A673 (cell line): ENCODE measurements around the gene MGMT.

ENCODE experiments used
- EZH2 ChIP-seq: fragments of 200-600 bp; sonication (generic); IDR thresholded peaks from 2 replicates; pipeline ENCODE4 v1.6.1; 2017; ENCODE audit warnings: borderline replicate concordance, low read depth, mild to moderate bottlenecking, mixed read lengths, antibody characterized with exemption, low read length; ENCODE audit not compliant: poor library complexity, severe bottlenecking
- TF ChIP-seq, protein P1 (sequence below): fragments of 300-800, 200-600 bp; sonication (generic); conservative IDR thresholded peaks from 2 replicates; pipeline ENCODE4 v1.5.1; 2017; ENCODE audit warnings: low read depth, mild to moderate bottlenecking, antibody characterized with exemption, low read length, moderate library complexity, mixed read lengths

DNA sequence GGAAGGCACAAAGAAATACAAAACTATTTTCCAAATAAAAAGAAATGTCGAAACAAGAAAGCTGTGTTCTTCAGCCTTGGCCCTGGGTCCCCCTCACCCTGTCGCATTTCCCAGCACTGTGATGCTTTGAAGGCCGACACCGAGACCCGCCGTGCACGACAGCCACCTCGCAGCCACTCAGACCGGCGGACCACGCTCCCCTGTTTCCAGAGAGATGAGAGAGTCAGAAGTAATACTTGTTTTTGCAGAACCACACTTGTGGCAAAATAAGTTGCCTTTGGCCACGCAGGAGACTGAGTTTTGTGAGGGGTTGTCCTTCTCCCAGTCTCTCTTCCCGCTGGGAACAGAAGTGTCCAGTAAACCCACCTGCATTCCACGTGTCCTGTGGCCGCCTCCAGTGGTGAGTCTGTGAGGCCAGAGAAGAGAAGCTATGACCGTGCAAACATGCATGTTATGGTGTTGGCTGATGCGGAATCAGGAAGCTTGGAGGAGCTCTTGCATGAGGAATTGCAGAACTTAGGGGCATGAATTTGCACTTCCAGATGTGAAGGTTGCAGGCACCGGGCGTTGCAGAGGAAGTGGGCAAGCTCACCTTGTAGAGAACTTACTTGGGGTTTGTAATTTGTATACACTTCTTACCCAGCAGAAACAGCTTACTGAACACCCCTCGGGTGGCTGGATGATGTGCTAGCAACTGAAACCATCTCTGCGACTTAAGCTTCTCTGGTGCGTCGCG lies 302.5 kb downstream of the MGMT start:
- TF ChIP-seq, protein P1, sequence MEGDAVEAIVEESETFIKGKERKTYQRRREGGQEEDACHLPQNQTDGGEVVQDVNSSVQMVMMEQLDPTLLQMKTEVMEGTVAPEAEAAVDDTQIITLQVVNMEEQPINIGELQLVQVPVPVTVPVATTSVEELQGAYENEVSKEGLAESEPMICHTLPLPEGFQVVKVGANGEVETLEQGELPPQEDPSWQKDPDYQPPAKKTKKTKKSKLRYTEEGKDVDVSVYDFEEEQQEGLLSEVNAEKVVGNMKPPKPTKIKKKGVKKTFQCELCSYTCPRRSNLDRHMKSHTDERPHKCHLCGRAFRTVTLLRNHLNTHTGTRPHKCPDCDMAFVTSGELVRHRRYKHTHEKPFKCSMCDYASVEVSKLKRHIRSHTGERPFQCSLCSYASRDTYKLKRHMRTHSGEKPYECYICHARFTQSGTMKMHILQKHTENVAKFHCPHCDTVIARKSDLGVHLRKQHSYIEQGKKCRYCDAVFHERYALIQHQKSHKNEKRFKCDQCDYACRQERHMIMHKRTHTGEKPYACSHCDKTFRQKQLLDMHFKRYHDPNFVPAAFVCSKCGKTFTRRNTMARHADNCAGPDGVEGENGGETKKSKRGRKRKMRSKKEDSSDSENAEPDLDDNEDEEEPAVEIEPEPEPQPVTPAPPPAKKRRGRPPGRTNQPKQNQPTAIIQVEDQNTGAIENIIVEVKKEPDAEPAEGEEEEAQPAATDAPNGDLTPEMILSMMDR = no peak
- TF ChIP-seq EZH2 = no peak
